Stimulated activated CD8-positive, alpha-beta memory T cell treated with anti-CD3 and anti-CD28 coated beads, Interleukin-12 subunit alpha, Interleukin-12 subunit beta, amount 100 ng/mL, for 24 hours (primary cell): ENCODE measurements around the gene PDLIM7.

Experiments
- DNase-seq: peaks from one replicate; pipeline ENCODE4 v3.0.0-alpha.2; 2020; ENCODE audit errors: extremely low read depth

Gene PDLIM7

DNA sequence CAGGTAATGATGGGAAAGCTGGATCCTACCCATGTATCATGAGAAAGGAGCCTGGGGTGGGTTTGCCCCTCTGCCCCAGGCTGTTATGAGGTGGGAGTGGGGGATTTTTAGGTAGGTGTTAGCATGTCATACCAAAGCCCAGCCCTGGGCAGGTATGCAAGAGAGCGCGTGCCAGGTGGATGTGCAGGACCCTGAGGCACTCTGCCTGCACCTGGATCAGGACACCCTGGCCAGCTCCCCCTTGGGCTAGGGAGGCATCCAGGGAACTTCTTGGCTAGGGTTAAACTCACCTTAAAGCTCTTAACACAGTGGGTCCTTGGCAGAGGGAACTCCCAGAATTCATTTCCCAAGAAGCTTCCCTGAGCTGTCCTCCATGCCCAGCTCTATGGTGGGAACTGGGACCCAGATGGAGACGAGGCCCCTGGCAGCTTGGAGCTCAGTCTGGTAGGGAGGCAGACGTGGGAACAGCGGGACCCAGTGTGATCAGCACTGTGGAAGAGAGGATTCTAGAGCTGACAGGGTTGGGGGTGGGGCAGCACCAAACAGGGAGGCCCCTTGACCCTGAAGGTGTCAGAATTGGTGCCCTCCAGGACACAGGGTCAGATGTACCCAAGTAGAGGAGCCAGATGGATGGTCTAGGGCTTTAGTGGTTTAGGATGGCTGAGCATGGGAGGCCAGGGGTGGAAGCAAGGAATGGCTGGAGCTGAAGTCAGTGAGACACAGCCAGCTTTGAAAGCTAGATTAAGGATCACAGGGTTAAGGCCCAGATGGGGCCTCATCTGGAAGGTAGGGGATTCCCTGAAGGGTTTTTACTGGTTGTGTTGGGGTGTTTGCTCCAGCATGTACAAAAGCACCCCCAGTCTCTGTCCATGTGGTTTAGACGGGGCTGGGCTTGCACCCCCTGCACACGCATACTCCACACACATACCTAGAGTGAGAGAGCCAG lies 53.0 kb downstream of the PDLIM7 start:
- DNase-seq: no peak

GRCh38 chr5:177443144-177443983 lies 54.0 kb downstream of the PDLIM7 start:
- no peak for DNase-seq

DNA sequence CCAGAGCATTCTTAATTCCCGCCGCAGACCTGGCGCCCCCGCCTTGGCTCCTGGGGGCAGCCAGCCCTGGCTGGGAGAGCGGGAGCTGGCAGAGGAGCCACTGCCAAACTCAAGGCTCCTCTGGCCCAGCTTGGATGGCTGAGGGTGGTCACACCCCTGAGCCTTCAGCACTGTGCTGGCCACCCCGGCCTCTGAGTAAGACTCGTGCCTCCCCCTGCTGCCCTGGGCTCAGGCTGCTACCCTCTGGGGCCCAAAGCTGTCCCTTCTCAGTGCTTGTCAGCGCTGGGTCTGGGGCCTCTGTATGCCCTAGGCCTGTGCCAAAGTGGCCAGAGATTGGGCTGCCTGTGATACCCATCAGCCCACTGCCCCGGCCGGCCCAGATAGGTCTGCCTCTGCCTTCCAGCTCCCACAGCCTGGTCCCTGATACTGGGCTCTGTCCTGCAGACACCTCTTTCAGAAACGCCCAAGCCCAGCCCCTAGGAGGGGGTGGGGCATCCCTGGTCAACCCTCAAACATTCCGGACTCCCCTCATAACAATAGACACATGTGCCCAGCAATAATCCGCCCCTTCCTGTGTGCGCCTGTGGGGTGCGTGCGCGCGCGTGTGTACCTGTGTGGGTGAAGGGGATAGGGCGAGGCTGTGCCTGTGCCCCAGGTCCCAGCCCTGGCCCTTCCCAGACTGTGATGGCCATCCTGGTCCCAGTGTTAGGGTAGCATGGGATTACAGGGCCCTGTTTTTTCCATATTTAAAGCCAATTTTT lies 55.2 kb downstream of the PDLIM7 start:
- no peak for DNase-seq

GRCh38 chr5:177440990-177441780 lies 56.2 kb downstream of the PDLIM7 start:
- no peak for DNase-seq

- no peak for DNase-seq
Observed at GRCh38 chr5:177440211-177440989, 57.0 kb downstream of the PDLIM7 start.

GRCh38 chr5:177439518-177440053 lies 57.8 kb downstream of the PDLIM7 start:
- no peak for DNase-seq

GRCh38 chr5:177438468-177438867 lies 58.9 kb downstream of the PDLIM7 start:
- DNase-seq: no peak

- no peak for DNase-seq
Observed at GRCh38 chr5:177437623-177438022, 59.8 kb downstream of the PDLIM7 start.

DNA sequence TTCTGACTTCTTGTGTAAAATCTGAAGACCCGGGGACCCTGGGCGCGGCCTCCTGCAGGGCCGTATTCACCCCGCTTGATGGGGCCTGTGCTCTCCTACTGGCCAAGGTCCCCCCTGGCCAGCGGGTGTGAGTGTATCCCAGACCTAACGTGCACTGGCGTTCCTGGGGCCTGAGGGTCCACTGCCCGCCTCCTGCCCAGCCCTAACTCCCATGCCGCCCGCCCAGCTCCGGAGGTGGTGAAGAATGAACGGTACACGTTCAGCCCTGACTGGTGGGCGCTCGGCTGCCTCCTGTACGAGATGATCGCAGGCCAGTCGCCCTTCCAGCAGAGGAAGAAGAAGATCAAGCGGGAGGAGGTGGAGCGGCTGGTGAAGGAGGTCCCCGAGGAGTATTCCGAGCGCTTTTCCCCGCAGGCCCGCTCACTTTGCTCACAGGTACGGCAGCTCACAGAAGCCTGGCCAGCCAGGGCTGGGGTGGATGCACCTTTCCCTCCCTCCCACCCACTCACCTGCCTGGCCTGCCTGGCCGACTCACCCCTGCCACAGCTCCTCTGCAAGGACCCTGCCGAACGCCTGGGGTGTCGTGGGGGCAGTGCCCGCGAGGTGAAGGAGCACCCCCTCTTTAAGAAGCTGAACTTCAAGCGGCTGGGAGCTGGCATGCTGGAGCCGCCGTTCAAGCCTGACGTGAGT lies 61.4 kb downstream of the PDLIM7 start:
- no peak for DNase-seq

- DNase-seq: no peak
Observed at GRCh38 chr5:177434942-177435738, 62.3 kb downstream of the PDLIM7 start.

GRCh38 chr5:177434437-177434836 lies 63.0 kb downstream of the PDLIM7 start:
- DNase-seq: no peak

DNA sequence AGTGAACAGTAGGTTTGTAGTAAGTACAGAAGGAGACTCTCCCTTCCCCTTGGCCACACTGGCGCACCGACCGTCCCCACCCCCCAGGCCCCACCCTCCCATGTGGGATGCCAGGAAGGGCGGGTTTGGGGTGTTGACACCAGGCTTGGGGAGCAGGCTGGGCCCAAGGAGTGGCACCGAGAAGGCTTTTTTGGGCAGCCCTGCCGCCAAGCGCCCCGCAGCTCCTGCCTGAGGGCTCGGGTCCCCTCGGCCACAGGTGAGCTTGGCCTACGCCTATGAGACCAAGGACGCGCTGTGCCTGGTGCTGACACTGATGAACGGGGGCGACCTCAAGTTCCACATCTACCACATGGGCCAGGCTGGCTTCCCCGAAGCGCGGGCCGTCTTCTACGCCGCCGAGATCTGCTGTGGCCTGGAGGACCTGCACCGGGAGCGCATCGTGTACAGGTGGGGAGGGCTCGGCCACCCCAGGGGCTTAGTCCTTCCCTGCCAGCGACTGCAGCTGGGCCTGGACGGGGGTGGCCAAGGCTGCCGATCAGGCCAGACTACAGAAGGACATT lies 63.7 kb downstream of the PDLIM7 start:
- no peak for DNase-seq
